Activated effector memory CD4-positive, alpha-beta T cell treated with anti-CD3 and anti-CD28 coated beads, Interleukin-2, amount 50 U/mL, for 16 hours (primary cell): ENCODE results near the gene CCSAP.
A peak's percentile ranks its signal among the peaks of the same experiment; 100 is the strongest.
"Not testable (repeated sequence)": the region's sequence is repeated elsewhere in the genome, so short reads cannot be mapped to it uniquely, and the experiment has no call there.

ENCODE experiments used
- DNase-seq: peaks from one replicate; pipeline ENCODE4 v3.0.0-alpha.2; 2020

CCSAP gene, protein sequence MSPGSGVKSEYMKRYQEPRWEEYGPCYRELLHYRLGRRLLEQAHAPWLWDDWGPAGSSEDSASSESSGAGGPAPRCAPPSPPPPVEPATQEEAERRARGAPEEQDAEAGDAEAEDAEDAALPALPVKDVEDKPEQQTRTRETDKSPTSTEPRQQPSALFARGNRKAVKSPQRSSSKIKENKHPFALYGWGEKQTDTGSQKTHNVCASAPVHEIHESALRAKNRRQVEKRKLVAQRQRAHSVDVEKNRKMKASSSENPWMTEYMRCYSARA

DNA sequence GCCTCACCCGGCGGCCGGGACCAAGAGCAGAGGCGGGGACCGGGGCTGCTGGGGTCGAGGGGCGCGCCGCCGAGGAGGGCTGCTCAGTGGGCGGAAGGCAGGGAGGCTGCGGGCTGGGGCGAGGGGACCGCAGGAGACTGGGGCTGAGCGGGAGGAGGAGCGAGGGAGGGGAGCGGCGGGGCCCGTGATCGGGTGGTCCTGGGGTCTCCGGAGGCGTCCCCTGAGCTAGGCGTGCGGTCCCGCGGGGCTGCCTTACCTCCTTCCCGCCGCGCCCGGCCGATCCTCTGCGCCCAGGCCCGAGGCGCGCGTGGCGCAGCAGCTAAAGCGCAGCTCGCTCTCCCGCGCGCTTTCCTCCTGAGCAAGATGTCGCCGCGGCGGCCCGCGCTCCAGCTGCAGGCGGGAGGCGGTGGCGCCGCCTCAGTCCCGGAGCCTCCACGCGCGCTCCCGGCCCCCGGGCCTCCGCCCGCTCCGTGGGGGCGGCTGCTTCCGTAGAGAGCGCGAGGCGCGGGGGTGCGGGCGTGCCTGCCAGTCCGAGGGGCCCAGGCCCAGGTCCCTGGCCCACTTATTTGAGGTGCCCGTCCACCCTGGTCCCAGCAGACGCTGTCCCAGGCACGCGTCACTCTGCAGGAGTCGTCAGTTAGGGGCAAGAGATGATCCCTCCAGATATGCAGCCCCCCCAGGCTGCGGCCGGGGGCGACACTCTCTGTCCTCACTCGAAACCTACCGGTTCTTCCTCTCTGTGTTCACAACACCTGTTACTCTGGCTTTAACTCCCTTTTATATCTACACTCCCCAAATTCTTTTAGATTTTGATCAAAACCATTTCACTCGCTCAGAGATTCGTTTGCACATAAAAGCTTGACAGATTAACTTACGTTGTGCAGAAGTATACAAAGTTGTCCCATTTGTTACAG lies at the start of gene CCSAP:
Gene CCSAP (minus strand): TSS at position 392 of the 914 bp plus-strand sequence. CDS start 582 bp downstream, outside the sequence.
- peak; percentile 86 for DNase-seq

GRCh38 chr1:229390130-229390529 lies 47.3 kb upstream of the CCSAP start:
- no peak for DNase-seq

DNA sequence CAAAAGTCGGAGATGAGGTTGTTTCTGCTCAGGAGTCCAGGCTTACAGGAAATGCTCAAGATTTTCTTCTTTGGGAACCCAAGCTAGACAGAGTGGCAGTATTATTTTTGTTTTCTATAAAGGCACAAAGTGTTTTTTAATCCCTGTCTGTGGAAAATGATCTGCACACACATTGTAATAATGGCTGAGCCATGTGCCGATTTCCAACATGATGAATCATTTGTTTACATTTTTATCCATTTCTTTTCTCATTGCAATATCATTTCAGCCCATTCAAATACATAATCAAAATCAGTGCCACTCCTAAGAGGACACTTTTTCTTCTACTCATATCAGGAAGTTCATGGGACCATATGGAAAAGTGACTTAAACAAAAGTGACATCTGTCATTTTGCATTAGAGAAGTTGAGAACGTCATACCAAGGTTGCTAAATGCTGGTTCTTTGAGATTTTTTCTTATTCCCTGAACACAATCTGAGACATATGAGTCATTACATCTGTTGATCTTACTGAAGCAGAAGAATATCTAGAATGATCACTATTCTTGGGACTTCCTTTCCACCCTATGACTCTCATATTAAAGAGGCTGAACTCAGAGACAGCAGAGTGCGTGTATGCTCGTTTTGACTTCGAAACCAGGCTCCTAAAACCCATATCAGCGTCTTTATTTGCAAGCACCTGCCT lies 46.2 kb upstream of the CCSAP start:
- DNase-seq = no peak

GRCh38 chr1:229385853-229386456 lies 43.1 kb upstream of the CCSAP start:
- no peak for DNase-seq

DNA sequence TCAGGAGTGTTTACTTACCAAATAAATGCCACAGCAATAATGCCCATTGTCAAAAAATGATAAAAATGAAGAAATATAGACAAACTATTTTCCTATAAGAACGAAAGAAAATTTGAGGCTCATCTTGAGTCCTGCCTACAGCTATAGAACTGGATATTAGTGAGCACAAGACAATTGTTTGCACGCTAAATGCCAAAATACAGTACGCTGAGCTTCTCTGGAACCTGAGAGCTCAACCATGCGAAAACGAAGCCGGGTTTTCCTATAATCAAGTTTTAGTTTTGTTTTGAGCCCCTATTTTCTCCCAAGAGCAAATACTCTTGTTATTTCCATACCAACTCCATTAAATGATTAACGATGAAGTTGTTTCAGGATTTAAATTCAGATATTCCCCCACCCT lies 42.0 kb upstream of the CCSAP start:
- DNase-seq = no peak

- DNase-seq = peak; percentile 8
Observed at GRCh38 chr1:229383961-229384360, 41.1 kb upstream of the CCSAP start.

DNA sequence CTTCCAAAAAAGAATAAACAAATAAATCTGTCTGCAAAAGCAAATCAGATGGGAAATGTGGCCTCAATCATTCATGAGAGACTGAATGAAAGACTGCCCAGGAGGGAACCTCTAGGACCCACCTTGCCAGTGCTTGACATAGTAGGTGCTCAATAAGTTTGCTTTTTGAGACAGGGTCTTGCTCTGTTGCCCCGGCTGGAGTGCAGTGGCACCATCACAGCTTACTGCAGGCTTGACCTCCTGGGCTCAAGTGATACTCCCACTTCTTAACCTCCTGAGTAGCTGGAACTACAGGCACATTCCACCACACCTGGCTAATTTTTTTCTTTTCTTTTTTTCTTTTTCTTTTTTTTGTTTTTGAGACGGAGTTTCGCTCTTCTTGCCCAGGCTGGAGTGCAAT lies 40.3 kb upstream of the CCSAP start:
- DNase-seq = peak; percentile 9

DNA sequence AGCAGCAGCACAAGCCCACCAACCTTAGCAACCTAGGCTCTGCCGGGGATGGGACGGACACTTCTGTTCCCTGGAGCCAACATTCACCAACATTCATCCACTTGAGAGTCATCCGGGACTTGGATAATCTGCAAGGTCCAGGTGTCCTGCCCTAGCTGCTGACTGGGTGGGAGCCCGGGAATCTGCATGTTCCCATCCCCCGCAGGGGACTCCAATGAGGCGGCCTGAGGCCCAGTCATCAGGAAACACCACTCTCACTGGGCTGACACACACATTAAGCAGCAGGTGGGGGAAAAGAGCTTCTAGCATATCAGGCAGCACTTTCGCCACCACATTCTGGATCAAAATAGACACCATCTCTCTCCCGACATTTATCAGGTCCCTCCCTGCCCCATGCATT lies 38.4 kb upstream of the CCSAP start:
- peak; percentile 48 for DNase-seq

DNA sequence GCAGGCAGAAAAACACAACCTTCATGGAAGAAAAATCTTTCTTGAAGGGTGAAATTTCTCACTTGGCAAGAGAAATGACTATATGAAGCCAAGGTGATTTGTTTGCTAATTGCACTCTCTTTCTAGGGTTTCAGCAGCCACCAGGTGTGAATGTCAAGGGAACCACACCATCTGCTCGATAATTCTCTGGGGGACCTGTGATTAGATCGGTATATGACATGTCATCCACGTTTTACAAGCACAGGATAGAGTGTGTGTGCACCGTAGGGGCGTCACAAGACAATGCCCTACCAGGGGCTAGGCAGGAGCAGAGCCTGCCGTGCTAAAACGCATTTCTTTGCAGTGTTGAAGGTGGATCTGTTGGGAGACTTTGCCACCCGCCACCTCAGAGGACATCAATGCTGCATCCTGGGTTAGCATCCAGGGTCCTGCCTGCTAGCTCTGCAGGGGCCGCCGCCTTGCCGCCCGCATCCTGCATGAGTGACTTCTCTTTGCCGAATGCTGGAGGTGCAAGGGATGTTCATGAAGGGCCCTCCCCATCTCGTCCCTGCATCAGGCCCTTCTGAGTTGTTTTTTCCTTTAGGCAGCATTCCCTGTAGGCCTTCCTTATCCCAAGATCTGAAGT lies 37.8 kb upstream of the CCSAP start:
- peak; percentile 53 for DNase-seq

DNA sequence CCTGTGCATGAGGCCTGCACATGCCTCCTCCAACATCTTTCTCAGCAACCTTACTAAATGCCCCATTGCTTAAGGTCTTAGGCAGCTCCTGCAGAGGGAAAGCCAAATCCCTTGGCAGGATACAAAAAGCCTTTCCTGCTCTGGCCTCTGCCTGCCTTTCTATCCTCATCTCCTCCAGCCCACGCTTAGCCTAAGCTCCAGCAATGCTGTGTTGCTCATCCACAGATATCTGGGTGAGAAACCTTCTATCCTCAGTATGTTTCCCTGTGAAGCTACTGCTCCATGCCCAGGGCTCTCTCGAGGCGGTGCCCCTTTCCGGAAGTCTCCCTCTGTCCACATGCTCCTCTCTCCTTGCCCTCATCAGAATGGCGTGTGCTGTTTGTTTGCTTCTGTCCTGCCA lies 37.0 kb upstream of the CCSAP start:
- DNase-seq = peak; percentile 8

GRCh38 chr1:229378586-229379367 lies 35.9 kb upstream of the CCSAP start:
- no peak for DNase-seq

GRCh38 chr1:229378035-229378434 lies 35.2 kb upstream of the CCSAP start:
- not testable (repeated sequence) for DNase-seq

DNA sequence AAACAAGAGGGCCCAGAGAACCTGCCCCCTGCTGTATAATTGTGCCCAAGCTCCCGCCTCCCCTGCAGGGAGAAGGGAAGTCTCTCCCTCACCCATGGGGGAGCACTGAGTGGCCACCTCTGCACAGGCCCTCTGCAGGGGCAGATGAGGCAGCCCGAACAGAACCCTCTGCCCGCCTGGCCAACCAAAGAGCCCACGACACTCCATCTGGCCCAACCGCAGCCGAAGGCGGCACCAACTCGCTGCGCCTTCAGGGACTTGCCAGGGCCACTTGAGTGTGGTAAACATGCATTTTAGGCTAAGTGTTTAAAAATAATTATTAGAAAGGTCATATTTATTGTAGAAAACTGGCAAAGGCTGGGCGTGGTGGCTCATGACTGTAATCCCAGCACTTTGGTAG lies 34.6 kb upstream of the CCSAP start:
- DNase-seq = no peak

GRCh38 chr1:229376521-229376920 lies 33.7 kb upstream of the CCSAP start:
- DNase-seq = no peak

- DNase-seq = no peak
Observed at GRCh38 chr1:229374485-229374884, 31.6 kb upstream of the CCSAP start.

- no peak for DNase-seq
Observed at GRCh38 chr1:229373395-229373794, 30.5 kb upstream of the CCSAP start.

GRCh38 chr1:229372251-229372650 lies 29.4 kb upstream of the CCSAP start:
- no peak for DNase-seq

DNA sequence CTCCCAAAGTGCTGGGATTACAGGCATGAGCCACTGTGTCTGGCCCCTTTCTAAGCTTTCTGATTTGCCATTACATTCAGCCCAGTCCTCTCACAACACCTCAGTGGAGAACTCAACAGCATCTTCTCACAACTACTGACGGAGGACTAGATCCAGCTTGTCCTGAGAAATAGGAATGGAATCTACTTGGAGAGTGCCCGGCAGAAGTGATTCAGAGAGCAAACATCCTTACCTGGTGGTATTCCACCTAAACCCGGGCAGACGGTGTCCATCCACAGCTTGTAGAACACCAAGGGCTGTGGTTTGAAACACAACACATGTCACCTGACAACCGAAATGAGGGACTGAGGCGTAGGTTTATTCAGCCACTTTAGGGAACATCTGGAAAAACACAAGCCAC lies 28.8 kb upstream of the CCSAP start:
- no peak for DNase-seq

DNA sequence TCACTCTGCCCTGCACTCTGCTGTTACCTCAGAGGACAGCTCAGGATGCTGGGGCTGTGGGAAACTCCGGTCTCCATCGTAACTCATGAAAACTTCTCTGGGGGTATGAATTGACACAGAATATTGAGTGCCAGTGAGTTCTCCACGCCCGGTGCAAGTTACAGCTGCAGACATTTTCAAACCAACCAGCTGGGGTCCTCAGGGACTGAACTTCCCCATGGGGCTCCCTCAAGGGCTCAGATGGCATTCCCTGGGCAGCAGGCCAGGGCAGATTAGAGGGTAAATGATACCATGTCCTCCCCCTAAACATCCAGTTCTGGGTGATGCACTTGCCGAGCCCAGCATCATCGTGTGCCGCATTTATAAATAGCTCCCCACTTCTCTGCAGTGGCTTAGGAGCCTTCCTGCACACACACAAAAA lies 27.8 kb upstream of the CCSAP start:
- no peak for DNase-seq

DNA sequence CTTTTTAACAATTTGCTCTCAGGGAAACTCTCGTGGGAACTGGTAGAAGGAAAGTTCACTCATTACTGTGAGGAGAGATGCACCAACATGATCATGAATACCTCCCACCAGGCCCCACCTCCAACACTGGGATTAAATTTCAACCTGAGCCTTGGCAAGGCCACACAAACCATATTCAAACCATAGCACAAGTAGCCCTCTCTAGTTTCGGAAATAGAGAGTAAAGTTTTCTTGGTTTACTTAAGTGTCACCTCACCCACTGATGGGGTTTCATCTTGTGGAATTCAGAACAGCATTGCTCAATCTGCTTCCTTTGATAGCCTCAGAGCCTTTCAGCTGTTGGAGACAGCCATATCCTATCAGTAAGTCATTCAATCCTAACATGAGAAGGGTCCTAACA lies 25.5 kb upstream of the CCSAP start:
- no peak for DNase-seq

- DNase-seq = no peak
Observed at GRCh38 chr1:229365569-229365968, 22.7 kb upstream of the CCSAP start.
